Skin epidermis (tissue), 12 donors: ENCODE measurements around the gene HSPA8.

Source experiments
- H3K27ac ChIP-seq, 21 experiments: fragments of 200-600 bp; sonication (generic) in 11 of 21; one replicate each; pipeline ENCODE4 v1.5.0; 2020; ENCODE audit warnings: mild to moderate bottlenecking in 3 of 21, inconsistent platforms in 2 of 21, moderate library complexity in 2 of 21
- H3K4me3 ChIP-seq, 7 experiments: fragments of 200-600 bp; sonication (generic) in 2 of 7; one replicate each; pipeline ENCODE4 v1.5.0; 2020; ENCODE audit warnings: inconsistent platforms in 2 of 7, mild to moderate bottlenecking in 2 of 7, moderate library complexity in 1 of 7

The HSPA8 gene

GRCh38 chr11:123073343-123074057, 11.6 kb upstream of the HSPA8 start:
- no peak overlapping the region for H3K4me3 ChIP-seq
- no peak overlapping the region for H3K27ac ChIP-seq

GRCh38 chr11:123072762-123073161, 10.8 kb upstream of the HSPA8 start:
- Histone ChIP-seq H3K27ac (no peak overlapping the region), H3K4me3 (no peak overlapping the region)

- Histone ChIP-seq H3K4me3 (no peak overlapping the region), H3K27ac (peak overlapping the region in 1 of 21 experiments; percentile 96)
These were observed 10.4 kb upstream of the HSPA8 start for GRCh38 chr11:123072332-123072761.

GRCh38 chr11:123069908-123070821, 8.2 kb upstream of the HSPA8 start:
- Histone ChIP-seq H3K4me3 (peak overlapping the region in 3 of 7 experiments; percentile 1 to 8 (median 3)), H3K27ac (peak overlapping the region in 16 of 21 experiments; percentile 3 to 96 (median 51))

GRCh38 chr11:123065621-123066020, 3.7 kb upstream of the HSPA8 start:
- Histone ChIP-seq H3K4me3 (no peak overlapping the region), H3K27ac (peak overlapping the region in 2 of 21 experiments; percentile 99 to 100)

- peak overlapping the region in 20 of 21 experiments; percentile 99 to 100 (median 100) for H3K27ac ChIP-seq
These were observed 2.1 kb upstream of the HSPA8 start for GRCh38 chr11:123063826-123064657.

GRCh38 chr11:123062892-123063825, 1.2 kb upstream of the HSPA8 start:
- Histone ChIP-seq H3K4me3 (peak overlapping the region; percentile 64 to 98 (median 95)), H3K27ac (peak overlapping the region; percentile 99 to 100 (median 100))

More at GRCh38 chr11:123063826-123064657, 2.1 kb upstream of the HSPA8 start:
- H3K4me3 ChIP-seq: peak overlapping the region in 6 of 7 experiments; percentile 64 to 97 (median 90)

- H3K27ac ChIP-seq: peak overlapping the region; percentile 99 to 100 (median 100)
- H3K4me3 ChIP-seq: peak overlapping the region; percentile 64 to 98 (median 95)
These were observed 389 bp upstream of the HSPA8 start for GRCh38 chr11:123062158-123062891.

GRCh38 chr11:123060277-123061000, 1.5 kb downstream of the HSPA8 start:
- peak overlapping the region in 12 of 21 experiments; percentile 8 to 100 (median 100) for H3K27ac ChIP-seq
- peak overlapping the region; percentile 64 to 98 (median 95) for H3K4me3 ChIP-seq

- Histone ChIP-seq H3K27ac (peak overlapping the region in 8 of 21 experiments; percentile 3 to 47 (median 26)), H3K4me3 (peak overlapping the region; percentile 64 to 98 (median 95))
These were observed 2.7 kb downstream of the HSPA8 start for GRCh38 chr11:123059041-123059920.

GRCh38 chr11:123057661-123058305, 4.2 kb downstream of the HSPA8 start:
- peak overlapping the region in 2 of 21 experiments; percentile 26 to 47 for H3K27ac ChIP-seq
- no peak overlapping the region for H3K4me3 ChIP-seq

- Histone ChIP-seq H3K27ac (peak overlapping the region in 1 of 21 experiments; percentile 26), H3K4me3 (no peak overlapping the region)
These were observed 5.0 kb downstream of the HSPA8 start for GRCh38 chr11:123056835-123057491.

- no peak overlapping the region for H3K4me3 ChIP-seq
- H3K27ac ChIP-seq: peak overlapping the region in 2 of 21 experiments; percentile 23 to 51
These were observed 6.6 kb downstream of the HSPA8 start for GRCh38 chr11:123055191-123055901.

- no peak overlapping the region for H3K4me3 ChIP-seq
- H3K27ac ChIP-seq: peak overlapping the region in 1 of 21 experiments; percentile 23
These were observed 7.5 kb downstream of the HSPA8 start for GRCh38 chr11:123054301-123055065.
